KOPT-K1 (cell line): Measurements from ENCODE around the gene STRAP.
"Not testable (repeated sequence)": the region's sequence is repeated elsewhere in the genome, so short reads cannot be mapped to it uniquely, and the experiment has no call there.

Experiments
- H3K27ac ChIP-seq: fragments of 200-600 bp; sonication (generic); 2 replicates; pipeline ENCODE4 v1.5.1; 2016; ENCODE audit warnings: antibody characterized with exemption, mild to moderate bottlenecking, low read depth, low read length; ENCODE audit not compliant: poor library complexity, severe bottlenecking
- H3K36me3 ChIP-seq: fragments of 200-600 bp; sonication (generic); 2 replicates; pipeline ENCODE4 v1.5.1; 2017; ENCODE audit warnings: antibody characterized with exemption, mild to moderate bottlenecking, low read length, moderate library complexity; ENCODE audit not compliant: insufficient read depth
- H3K9me3 ChIP-seq: fragments of 200-600 bp; sonication (generic); 2 replicates; pipeline ENCODE4 v1.5.1; 2017; ENCODE audit warnings: antibody characterized with exemption, low read length, mild to moderate bottlenecking; ENCODE audit not compliant: insufficient read depth, poor library complexity, severe bottlenecking

STRAP gene

DNA sequence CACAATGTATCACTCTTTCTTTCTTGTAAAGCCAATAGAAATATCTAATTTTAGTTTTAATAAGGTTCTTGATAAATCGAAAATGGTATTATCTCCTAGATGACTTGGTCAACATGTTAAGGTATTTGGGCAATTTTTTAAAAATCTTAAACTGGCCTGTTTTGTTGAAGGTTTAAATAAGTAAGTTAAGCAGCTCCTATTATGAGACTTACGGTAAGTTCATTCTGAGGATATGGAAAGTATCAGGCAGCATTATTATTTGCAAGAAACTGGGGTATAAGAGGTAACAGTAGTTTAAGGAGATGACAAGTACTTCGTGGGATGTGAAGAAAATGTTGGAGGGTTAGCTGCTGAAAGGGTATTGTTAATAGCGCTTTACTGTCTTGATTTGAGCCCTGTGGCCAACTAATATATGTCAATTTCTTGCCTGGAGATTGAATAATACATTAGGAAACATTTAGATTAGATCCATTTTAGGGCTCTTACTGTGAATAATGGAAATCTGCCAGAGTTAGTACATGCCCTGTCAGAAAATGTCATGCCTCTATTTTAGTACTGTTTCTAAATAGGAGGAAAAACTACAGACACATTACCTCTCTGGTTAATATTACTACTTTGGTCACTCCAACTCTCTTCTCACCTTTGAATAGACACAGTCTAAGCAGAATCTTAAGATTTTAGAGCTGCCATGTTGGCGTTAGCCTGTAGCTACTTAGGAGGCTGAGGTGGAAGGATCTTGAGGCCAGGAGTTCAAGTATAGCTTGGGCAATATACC lies 5.0 kb downstream of the STRAP start:
- H3K9me3 ChIP-seq: no peaks in the 10 kb centered on the region
- no peak overlapping the region for H3K27ac ChIP-seq
- peaks cover 71% of the 10 kb centered on the region for H3K36me3 ChIP-seq

DNA sequence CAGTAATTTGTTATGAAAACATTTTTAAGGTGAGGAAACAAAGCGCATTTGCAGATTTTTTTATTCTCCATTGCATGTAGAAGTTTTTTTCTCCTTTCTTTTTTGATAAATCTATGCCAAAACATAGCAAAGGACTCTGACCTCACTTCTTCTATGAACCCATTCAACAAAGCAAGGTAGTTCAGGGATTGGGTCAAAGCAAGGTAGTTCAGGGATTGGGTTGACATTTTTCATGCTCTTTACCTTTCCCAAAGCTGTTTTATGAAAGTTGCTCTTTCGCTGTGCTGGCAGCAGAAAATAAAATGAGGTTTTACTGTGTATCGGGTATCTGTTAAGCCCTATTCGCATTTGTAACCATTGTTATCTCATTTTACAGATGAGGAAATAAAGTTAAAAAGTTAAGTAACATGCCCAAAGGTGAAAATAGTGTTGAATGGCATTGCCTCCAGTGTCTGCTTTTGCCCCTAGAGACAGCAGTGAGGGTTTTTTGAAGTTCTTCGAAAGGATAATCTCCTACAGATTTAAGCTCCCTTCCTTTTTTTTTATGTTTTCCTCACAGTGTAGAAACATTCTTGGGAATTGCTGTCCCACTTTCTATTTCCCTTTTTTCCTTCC lies 10.6 kb downstream of the STRAP start:
- Histone ChIP-seq H3K9me3 (no peaks in the 10 kb centered on the region), H3K36me3 (peaks cover 84% of the 10 kb centered on the region), H3K27ac (no peak overlapping the region)

DNA sequence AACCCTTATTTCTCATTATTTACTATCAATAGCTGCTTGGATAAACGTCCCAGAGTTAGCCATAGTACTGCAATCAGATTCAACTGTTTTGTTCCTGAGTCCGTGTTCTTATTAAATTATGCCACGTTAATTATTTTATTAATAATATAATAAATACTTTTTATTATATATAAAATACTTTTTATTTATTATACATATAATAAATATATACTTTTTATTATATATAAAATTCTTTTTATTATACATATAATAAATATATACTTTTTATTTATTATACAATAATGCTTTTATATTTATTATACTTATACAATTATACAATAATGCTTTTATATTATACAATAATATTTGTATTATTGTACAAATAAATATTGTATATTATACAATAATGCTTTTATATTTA lies 11.1 kb downstream of the STRAP start:
- H3K36me3 ChIP-seq: peaks cover 84% of the 10 kb centered on the region
- no peak overlapping the region for H3K27ac ChIP-seq
- H3K9me3 ChIP-seq: no peaks in the 10 kb centered on the region

DNA sequence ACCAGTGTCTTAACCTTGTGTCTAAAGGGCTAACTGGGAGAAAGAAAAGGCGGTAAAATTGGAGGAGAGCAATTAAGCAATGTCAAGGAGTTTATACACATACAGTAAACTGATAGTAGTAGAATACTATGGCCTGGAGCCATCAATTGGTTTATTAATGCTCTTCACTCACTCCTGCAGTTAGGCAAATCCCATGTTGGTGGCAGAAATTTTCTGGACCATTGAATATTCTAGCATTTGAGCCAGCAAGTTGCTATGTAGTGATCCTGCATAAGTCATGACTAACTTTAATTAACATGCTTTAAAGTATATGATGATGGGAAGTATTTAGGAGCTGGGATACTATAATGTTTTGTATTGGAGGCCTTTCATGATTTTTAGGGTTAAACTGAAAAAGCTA lies 14.7 kb downstream of the STRAP start:
- H3K36me3 ChIP-seq: peaks cover 95% of the 10 kb centered on the region
- no peak overlapping the region for H3K27ac ChIP-seq
- no peaks in the 10 kb centered on the region for H3K9me3 ChIP-seq

DNA sequence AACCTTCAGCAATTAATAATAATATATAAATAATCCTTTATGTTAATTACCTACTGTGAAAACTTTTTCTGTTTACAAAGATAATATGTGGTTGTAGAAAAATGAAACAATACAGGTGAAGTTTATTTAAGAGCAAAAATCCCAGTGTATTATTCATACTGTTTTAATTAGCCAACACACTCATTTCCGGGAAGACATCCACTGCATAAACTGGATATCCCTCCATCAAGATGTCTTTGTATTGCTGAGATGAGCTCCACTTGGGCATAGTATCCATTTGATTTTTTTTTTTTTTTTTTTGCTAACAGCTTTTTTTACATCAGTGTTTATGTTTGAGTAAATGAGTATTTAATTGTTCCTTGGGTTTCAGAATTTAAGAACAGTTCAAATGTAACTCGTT lies 15.2 kb downstream of the STRAP start:
- Histone ChIP-seq H3K27ac (no peak overlapping the region), H3K36me3 (peaks cover 96% of the 10 kb centered on the region), H3K9me3 (no peaks in the 10 kb centered on the region)

DNA sequence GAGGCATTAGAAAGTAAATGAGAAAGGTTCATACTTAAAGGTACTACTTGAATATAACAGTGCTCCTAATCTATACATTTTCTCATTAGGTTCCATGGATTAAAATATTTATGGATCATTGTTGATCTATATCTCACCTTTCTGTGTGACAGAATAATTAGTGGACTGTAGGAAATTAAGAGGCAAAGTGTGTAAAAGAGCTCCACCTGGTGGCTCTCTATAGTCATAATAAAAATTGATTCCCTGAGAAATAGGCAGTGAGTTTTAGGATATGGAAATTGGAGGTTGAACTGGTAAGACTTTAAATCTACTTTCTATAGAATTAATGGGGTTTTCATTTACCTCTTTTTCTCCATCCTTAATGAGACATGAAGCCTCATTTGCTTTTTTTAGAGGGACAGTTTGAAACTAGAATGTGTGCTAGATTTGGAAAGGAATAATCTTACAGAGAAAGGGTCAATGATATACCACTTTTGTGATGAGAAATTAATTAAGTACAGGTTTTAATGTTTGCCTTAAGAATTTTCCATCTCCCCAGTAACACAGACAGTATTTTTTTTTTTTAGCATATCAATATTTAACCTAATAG lies 17.2 kb downstream of the STRAP start:
- Histone ChIP-seq H3K9me3 (no peaks in the 10 kb centered on the region), H3K36me3 (peaks cover 99% of the 10 kb centered on the region), H3K27ac (no peak overlapping the region)

DNA sequence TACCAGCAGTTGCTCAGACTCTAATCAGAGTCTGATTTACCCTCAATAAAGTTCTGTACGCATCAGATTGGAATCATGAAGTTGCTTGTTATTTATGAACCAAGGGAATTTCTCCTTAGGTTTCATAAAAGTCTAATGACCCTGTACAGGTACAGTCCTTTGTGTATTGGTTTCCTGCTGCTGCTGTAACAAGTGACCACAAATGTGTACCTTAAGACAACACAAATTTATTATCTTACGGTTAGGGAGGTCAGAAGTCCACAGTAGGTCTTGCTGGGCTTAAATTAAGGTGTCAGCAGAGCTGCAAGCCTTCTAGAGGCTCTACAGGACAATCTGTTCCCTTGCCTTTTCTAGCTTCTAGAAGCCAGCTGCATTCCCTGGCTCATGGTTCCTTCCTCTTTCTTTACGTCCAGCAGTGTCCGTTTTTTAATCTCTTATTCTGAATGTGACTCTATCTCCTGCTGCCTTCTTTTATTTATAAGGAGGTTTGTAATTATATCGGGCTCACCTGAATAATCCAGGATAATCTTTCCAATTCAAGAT lies 22.3 kb downstream of the STRAP start:
- no peak overlapping the region for H3K27ac ChIP-seq
- peaks cover 77% of the 10 kb centered on the region for H3K36me3 ChIP-seq

DNA sequence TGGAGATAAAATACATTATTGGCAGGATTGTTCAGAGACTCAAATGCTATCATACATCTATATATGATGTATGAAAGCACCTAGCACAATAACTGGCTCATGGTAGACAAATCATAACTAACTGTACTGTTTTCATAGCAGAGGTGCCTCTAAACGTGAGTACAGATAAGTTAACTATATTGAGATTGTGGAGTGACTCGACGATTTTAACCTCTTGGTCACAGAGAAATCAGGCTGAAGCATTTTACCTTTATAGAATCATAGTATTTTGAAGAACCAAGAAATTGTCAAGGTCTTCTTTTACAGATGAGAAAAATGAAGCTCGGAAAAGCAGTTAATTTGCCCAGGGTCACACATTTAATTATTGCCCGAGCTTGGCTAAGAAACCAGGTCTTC lies 28.3 kb downstream of the STRAP start:
- peaks cover 18% of the 10 kb centered on the region; the same call in 1 of the 2 replicates for H3K36me3 ChIP-seq
- H3K9me3 ChIP-seq: no peaks in the 10 kb centered on the region
- H3K27ac ChIP-seq: peak overlapping the region; percentile 70

More for the DNA sequence above, 22.3 kb downstream of the STRAP start:
- H3K9me3 ChIP-seq: no peaks in the 10 kb centered on the region

DNA sequence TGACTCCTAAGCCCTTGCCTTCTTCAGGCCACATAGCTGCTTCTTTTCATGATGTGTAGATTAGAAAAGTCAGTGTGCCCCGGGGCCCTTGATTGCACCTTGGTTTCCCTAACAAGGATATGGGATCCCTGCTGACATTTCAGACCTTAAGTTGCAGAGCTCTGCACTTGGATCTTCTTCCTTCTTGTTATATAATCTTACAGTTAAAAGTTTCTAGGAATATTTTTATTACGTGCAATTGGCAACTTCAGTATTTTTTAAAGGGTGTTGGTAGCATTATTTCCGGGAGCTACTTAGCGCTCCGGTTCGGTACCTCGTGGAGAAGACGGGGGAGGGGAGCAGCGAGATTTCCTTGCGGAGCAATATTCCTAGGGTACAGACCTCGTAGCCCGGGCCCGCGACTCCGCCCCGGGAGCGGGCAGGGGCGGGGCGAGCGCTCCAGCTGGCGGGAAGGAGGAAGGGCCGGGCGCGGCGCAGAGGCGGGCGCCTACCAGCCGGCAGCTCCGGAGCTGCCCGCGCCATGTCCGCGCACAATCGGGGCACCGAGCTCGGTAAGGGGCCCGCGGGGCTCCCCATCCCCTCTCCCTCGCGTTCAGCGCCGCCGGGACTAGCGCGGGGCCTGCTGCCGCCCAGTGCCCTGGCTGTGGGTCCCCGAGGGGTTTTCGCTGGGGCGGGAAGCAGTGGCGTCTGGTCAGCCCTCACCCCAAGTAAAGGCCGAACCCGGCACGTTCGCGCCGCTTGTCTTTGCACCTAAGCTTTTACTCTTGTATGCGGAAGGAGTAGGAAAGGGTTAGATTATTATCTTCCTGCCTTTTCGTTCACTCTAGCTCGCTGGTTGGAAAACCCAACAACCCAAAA lies 28.9 kb downstream of the STRAP start, which contains the start of gene DERA:
TSS of gene DERA (plus strand) at position 469 of the 858 bp plus-strand sequence. CDS start at position 521, 52 bp downstream.
- H3K9me3 ChIP-seq: no peaks in the 10 kb centered on the region
- H3K27ac ChIP-seq: peak within 1 kb of the TSS; percentile 70
- H3K36me3 ChIP-seq: peaks cover 11% of the 10 kb centered on the region; the same call in 1 of the 2 replicates

DNA sequence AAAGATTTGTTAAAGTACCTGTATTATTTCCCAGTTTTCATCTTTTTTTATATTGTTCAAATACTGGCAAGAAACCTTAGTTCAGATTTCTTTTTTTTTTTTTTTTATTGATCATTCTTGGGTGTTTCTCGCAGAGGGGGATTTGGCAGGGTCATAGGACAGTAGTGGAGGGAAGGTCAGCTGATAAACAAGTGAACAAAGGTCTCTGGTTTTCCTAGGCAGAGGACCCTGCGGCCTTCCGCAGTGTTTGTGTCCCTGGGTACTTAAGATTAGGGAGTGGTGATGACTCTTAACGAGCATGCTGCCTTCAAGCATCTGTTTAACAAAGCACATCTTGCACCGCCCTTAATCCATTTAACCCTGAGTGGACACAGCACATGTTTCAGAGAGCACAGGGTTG lies 29.7 kb downstream of the STRAP start:
- H3K36me3 ChIP-seq, H3K9me3 ChIP-seq: not testable (repeated sequence)
- peak overlapping the region; percentile 70 for H3K27ac ChIP-seq

DNA sequence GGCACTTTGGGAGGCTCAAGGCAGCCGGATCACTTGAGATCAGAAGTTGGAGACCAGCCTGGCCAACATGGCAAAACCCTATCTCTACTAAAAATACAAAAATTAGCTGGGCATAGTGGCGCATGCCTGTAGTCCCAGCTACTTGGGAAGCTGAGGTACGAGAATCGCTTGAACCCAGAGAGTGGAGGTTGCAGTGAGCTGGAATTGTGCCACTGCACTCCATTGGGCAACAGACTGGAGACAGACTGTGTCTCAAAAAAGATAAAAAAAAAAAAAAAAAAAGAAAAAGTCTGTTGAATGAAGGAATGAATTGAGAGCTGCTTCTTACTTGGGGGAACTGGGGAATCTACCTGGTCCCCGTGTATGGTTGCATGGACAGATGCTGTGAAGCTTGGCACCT lies 31.9 kb downstream of the STRAP start:
- not testable (repeated sequence) for H3K27ac ChIP-seq, H3K9me3 ChIP-seq, H3K36me3 ChIP-seq

DNA sequence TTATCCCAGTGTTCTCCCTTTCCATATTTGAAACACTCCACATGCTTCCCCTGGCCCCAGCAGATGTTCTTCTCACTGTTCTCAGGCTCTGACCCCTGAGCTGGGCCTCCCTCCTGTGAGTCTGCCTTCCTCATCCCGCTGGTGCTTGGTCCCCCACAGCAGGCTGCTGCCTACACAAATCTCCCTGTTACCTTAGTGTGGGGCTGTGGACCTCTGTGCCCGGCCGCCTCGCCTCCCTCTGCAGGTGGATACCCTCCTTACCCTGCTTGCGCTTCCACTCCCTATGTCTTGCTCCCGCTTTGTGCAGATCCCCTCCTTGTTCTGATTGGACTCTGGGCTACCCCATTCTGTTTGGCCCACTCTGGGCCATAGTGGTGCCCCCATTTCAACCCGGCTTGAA lies 35.9 kb downstream of the STRAP start:
- Histone ChIP-seq H3K36me3 (no peaks in the 10 kb centered on the region), H3K27ac (no peak overlapping the region), H3K9me3 (no peaks in the 10 kb centered on the region)

DNA sequence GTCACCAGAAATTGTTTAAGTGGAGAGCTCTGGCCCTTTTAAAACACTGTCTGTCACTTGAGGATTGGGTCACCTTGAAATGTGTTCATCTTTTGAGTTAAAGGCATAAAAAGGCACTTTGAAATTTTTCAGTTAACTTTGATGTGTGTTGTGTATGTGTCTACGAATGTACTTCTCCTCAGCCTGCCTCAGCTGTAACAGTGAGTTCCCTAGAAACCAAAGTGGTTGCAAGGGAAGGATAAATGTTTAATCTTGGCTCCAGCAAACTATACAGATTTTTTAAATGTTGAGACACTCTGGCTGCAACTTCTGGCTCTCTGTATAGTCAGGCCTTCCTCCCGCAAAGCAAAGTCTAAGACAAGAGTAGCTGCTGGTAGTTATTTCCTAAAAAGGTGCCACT lies 37.2 kb downstream of the STRAP start:
- no peak overlapping the region for H3K27ac ChIP-seq
- no peaks in the 10 kb centered on the region for H3K9me3 ChIP-seq

DNA sequence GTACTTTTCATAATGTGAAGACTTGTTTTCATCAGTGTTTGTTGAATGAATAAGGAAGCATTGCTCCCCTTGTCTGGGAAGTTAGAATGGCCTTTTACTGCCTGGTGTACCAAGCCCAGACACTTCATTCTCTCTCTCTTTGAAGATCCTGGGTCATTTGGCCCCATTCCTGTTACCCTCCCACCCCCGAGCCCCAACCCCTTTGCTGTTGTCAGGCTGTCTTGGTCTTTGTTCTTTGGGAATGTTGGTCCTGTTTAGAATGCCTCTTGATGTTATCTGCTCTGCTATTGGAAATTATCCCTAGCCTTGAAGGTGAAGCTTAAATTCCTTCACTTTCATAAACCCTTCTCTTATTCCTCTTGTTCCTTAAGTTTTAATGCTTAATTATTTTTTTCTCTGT lies 42.8 kb downstream of the STRAP start:
- no peaks in the 10 kb centered on the region for H3K9me3 ChIP-seq
- H3K27ac ChIP-seq: no peak overlapping the region
- H3K36me3 ChIP-seq: no peaks in the 10 kb centered on the region

More for the DNA sequence above, 37.2 kb downstream of the STRAP start:
- no peaks in the 10 kb centered on the region for H3K36me3 ChIP-seq

DNA sequence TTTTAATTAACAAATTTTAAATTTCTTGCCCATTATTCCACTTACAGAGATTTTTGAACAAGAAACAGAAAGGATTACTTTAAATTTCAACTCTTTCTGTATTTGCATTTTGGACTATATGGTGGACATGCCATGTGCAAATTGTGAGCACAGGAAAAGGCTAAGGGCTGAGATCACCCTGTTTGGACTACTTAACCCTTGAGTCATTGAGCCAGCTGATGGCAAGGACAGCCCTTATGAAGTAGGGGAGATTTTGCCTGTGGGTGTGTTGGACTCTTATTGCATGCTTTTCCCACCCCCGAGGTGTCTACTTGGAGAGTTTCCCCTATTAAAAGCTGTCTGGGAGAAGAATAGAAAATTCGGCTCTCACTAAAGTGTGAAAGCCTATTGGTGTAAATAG lies 46.2 kb downstream of the STRAP start:
- Histone ChIP-seq H3K9me3 (no peaks in the 10 kb centered on the region), H3K27ac (no peak overlapping the region), H3K36me3 (no peaks in the 10 kb centered on the region)
